HG03457 (cell line): ENCODE measurements around the gene TIMM22.
A peak's percentile ranks its signal among the peaks of the same experiment; 100 is the strongest.
"Not testable (repeated sequence)": the region's sequence is repeated elsewhere in the genome, so short reads cannot be mapped to it uniquely, and the experiment has no call there.

Source experiments
- ATAC-seq: cut with Tn5 transposase; IDR thresholded peaks from one replicate; pipeline ENCODE4 v1.9.1; 2021; ENCODE audit warnings: moderate number of reproducible peaks; ENCODE audit not compliant: unreplicated experiment

Gene TIMM22

DNA sequence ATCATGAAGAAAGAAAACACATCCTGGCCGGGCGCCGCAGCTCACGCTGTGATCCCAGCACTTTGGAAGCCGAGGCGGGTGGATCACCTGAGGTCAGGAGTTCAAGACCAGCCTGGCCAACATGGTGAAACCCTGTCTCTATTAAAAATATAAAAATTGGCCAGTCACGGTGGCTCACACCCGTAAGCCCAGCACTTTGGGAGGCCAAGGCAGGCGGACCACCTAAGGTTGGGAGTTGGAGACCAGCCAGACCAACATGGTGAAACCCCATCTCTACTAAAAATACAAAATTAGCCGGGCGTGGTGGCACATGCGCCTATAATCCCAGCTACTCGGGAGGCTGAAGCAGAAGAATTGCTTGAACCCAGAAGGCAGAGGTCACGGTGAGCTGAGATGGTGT is 25.1 kb upstream of the TIMM22 start:
- ATAC-seq, result not testable (repeated sequence)

DNA sequence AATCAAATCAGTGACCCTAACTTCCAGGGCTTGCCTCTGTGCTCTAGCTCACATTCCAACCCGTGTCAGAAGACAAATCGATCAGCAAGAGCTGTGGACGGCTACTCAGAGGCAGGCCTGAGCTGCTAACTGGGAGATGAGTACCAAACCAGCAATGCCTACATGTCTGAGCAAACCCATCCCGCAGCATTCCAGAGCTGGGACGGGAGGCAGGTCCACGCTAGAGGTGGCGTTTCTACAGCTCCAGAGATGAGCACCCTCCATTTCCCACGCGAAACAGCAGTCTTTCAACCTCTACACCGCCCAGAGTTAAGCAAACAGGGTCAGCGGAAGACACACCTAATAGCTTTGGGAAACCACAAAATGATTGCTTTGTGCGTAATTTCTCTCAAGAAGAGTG is 23.9 kb upstream of the TIMM22 start:
- no peak for ATAC-seq

DNA sequence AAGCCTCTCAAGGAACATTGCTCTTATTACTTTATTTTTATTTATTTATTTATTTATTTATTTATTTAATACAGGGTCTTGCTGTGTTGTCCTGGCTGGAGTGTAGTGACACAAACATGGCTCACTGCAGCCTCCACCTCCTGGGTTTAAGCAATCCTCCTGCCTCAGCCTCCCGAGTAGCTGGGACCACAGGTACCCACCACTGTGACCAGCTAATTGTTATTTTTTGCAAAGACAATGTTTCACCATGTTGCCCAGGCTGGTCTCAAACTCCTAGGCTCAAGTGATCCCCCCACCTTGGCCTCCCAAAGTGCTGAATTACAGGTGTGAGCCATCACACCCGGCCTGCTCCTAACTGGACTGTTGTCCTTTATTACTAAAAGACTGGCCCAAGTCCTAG is 22.2 kb upstream of the TIMM22 start:
- ATAC-seq, result not testable (repeated sequence)

DNA sequence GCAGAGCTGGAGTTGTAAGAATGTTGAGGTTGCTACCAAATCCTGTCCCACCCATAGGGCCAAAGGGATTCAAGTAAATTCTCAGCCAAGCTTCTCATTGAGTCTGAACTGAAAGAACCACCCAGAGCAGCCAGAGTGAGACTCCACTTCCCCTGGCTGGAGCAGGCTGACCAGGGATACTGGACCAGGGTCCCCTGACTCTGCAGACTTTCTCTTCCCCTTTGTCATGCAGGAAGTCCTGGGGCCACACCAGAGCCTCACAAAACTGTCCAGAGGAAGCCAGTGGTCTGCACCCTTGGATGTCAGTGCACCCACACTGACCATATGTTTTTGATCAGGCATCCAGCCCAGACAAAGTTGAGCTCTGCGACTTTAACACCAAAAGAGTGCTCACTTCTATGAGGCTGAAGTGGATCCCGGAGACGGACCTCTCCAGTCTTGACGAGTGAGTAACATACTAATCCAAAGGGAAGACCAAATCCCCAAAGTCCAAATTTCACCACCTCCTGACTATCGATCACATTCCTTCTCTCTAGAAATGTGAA is 21.5 kb upstream of the TIMM22 start:
- no peak for ATAC-seq

DNA sequence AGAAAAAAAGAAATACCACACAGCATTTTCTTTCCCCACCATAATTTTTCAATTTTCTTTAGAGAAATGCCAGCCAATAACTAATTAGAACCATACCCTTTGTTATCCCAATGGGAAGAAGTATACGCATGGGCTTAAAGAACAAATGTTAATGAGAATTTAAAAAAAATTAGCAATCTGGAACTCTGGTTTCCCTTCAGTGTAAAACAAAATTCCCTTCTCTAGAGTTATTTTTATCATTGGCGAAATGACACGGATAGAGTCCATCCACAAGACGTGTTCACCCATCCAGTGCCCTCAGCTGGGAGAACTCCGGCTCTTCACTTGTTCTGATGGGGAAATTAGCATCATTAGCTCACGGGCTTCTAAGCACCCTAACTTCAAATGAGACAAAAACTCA is 20.6 kb upstream of the TIMM22 start:
- no peak for ATAC-seq

DNA sequence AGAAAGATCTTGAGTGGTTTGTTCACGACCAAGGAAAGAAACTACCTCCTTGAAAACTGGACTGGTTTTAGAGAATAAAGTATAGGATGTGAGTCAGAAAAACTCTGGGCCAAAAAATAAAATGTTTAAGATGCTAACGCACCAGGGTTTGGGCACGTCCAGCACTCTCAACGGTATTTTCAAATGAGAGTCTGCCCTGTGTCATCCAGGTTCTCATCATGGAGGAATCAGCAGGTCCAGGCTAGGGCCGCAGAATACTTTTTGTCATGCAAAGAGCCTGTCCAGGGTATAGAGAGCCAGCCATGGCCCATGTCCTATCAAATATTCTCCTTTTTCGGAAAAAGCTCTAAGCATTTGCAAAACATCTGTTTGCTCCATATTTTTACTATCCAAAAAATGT is 19.8 kb upstream of the TIMM22 start:
- no peak for ATAC-seq

DNA sequence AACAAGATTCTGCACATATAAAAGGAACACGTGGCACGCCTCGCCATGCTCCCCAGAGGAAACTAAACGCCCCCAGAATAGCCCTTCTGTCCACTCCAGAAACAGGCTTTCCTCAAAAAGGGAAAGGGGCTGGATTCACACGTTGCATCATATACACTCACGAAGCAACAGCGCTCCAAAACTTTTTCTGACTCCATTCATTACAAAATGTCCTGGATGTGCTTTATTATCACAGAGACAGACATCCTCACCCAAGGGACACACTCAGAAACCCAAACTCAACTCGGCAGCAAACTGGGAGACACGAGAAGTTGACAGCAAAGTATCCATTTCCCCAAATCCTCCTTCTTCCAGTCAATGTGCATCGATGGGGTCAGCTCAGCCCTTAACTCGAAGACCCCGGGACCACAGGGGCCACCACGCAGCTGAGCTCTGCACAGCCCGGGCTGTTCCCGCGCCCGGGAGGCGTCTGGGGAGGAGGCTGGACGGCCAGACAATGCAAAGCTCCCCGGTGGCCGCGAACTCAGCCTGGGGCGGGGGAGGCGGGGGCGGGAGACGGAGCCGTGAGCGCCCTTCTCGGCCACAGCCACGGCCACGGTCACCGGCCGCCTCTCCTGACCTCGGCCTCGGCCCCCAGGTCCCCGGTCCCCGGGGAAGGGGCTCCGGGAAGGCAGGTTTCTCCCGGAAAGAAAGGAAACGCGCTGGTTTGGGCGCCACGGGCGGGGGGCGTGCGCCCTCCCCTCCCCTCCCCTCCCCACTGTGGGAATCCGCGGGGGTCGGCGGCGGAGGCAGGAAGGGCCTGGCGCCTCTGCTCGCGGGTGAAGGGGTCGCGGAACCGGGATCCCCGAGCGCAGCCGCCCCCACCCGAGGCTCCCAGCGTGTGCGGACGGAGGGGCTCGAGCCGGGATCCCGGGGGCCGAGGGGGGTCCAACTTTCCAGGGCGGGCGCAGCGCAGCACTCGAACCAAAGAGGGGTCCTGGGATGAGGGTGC is 18.5 kb upstream of the TIMM22 start:
- no peak for ATAC-seq

DNA sequence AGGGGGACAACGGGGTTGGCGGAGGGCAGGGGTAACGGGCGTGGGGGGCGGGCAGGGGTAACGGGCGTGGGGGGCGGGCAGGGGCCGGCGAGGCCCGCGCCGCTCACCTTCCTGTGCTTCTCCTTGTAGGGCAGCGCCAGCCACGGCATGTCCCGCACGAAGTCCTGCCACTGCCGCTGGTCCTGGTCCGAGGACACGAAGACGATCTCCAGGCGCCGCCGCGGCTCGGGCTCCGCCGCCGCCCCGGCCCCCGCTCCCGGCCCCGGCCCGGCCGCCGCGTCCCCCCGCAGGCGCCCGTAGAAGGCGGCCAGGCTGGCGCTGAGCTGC is 17.8 kb upstream of the TIMM22 start:
- no peak for ATAC-seq

DNA sequence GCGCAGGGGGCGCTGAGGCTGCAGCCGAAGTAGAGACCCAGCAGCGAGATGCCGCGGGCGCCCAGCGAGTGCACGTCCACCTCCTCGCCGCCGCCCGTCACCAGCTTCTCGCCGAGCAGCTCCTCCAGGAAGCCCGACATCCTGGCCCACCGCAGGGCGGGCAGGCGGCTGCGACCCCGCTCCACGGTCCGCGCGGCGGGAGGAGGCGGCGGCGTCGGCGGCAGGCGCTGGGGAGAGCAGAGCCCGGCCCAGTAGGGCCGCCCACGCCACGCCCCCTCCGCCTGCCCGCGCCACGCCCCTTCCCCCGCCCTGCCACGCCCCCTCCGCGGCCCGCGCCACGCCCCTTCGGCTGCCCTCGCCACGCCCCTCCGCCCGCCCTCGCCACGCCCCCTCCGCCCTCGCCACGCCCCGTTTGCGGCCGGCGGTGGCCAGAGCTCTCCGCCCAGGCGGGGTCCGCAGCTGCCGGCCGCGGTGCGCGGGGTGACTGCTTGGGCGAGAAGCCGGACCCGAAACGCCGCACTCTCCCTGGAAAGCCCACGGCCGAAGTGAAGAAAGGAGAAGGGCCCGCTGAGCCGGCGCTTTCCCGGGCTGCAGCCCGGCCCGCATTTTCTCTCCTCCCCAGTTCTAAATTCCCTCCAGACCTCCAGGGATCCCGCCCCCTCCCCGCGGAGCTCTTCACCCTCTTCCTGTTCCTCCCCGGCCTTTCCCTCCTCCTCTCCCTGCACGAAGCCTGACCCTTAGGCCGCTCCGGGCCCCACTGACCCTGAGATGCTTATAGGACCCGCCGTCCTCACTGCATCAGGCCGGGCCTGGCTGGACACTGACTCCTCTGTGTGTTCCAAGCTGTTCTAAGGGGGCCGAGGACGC is 17.2 kb upstream of the TIMM22 start, which contains the start of gene NXN:
NXN (minus strand) TSS at position 238 of the 867 bp plus-strand sequence.
- peak; percentile 44 for ATAC-seq

DNA sequence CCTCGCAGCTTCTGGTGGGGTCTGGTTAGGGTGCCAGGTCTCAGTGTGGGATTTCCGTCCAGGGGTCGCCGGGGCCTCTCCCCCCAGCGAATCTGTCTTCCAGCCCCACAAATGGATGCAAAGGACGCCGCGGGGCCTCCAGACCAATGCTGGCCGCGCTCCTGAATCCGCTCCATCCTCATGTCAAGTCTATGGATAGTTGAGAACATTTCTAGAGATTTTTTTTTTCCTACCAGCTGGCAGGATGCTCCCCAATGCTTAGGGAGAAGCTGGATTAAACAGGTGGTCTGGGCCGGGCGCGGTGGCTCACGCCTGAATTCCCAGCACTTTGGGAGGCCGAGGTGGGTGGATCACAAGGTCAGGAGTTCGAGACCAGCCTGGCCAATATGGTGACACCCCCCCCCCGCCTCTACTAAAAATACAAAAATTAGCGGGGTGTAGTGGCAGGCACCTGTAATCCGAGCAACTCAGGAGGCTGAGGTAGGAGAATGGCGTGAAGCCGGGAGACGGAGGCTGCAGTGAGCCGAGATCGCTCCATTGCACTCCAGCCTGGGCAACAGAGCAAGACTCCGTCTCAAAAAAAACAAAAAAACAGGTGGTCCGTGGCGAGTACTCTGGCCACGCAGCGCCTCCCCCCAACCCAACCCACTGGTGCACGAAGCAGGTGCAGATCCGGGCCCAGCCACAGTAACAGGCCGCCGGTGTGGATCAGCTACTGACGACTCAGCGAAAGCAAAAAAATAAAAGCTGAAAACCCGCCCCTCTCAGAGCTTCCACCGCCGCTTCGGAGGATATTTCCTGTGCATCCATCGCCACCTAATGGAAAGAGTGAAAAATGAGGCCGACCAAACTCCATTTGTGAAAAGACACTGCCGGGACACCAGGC is 16.3 kb upstream of the TIMM22 start:
- no peak for ATAC-seq

DNA sequence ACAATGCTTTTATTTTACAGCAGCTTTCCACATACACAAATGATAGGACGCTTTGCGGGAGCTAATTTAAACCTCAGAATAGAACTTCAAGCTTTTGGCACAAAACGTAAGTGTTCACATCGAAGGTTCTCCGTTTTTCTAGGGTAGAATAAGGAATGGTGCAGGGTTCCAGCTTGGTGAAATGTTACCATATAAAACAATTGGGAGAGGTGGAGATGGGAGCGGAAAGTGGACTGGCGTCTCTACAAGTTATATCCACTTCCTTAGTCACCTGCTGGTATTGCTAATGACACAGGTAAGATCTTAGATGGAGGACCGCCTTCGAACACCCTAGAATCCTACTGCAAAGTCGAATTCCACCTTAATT is 15.7 kb upstream of the TIMM22 start:
- no peak for ATAC-seq

DNA sequence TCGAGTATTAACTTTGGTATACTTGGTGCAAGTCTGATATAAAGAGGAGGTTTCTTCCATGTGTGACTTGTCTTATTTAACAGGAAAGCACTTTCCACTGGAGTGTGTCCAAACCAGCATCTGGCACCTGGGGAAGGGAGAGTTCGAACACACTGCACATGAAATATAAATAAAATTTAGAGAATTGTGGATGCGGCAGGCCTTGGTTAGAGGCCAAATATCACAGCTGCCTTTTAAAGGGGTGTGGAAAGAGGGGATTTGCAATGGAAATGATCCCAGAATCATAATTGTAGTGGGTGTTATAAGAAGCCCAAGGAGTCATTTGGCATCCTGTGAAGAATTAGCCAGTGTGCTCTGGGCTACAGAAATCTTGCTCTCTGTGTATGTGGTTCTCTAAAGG is 13.0 kb upstream of the TIMM22 start:
- no peak for ATAC-seq

DNA sequence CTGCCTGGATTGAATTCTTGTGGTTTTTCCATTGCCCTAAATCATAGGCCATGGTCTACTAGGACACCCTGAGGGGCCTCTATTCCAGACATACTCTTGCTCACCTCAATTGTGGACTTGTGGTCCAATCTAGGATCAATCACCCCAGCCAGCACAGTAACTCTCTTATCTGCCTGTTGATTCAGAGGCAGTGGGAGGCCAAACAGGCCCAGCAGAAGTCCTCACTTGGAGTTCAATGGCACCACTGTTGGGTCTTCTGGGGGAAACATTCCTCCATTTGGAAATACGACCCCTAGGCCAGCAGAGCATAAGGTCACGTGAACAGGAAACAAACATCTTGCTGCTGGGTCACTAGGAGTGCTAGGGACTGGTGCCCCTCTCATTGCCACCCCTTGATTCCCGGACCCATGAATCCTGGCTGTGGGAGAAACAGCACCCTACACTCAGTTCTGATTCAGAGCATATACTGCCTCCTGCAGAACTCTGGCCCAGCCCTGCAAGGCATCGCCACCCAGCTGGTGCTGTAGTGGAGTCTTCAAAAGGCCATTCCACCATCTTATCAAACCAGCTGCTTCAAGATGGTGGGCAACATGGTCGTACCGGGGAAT is 10.5 kb upstream of the TIMM22 start:
- ATAC-seq, result no peak

DNA sequence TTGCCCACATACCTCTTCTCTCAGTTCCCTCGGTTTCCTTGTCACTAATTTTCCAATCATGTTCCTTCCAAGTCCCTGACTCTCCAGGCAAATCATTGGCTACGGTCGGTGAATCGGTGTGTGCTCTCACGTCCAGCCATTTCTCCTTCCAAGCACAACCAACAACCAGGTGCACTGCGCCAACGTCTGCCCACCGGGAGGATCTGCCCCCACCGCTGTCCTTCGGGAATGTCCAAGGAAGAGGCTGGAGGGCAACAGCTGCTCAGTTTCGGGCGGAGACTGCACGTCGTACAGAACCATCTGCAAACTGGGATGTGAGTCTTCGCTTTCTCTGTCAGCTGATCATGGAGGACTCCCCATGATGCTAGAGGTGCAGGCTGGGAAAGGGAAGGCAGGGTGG is 9.0 kb upstream of the TIMM22 start:
- no peak for ATAC-seq

DNA sequence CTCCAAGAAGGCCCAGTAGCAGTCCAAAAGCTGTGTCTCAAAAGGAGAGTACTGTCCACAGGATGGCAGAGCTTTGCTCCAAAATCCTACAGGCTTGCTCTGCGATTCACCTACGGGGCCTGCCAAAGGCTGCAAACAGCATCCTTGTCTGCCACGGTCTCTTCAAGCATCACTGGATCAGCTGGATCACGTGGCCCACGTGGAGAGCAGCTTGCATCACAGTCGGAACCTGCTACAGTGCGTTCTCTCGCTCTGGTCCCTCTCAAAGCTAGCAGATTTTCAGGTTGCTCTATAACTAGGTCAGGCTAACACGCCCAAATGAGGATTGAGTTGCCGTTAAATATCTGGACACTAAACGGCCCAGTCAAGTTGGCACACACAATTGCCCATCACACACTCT is 8.4 kb upstream of the TIMM22 start:
- ATAC-seq, result no peak

DNA sequence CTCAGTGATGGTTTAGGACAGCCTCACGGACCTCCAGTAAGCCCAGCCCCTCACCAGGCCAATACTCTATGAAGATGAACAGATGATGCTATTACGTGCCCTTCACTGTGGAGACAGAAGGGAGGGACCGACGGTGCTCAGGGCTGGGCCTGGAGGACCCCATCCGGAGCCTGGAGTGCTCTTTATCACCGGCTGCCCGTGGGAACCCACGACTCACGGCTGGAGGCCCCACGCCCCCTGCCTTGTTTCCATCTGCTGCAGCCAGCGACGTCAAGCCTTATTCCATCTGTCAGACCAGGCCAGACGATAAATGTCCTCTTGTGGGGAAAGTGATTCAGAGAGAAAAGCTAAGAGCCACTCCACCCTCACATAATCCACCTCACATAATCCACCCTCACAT is 4.0 kb upstream of the TIMM22 start:
- ATAC-seq, result no peak

DNA sequence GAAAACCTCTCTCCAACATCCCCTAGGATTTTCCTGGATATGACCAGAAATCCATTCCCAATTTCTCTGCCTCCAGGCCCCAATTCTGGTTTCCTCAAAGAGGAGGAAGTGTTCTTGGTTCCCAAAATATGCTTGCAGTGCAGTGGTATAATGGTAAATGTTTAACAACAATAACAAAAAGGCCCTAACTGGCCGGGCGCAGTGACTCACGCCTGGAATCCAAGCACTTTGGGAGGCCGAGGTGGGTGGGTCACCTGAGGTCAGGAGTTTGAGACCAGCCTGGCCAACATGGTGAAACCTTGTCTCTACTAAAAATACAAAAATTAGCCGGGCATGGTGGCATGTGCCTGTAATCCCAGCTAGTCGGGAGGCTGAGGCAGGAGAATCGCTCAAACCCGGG is 1.6 kb upstream of the TIMM22 start:
- not testable (repeated sequence) for ATAC-seq

DNA sequence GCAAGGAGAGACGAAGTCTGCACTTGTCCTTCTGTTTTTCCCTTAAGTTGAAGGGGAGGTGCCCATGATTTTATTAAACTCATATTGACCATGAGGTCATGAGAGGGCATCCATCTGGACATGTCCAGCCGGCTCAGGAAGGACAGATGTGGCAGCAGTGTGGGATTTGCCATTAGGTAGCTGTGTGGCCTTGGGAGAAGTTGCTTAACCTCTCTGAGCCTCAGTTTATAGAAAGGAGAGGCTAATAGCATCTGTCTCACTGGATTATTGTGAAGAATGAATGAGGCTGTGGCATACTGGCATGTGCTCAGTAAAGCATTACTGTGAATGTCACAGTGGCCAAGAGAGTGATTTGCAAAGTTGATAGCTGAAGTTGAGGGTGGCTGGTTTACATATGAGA is 1.2 kb downstream of the TIMM22 start:
- no peak for ATAC-seq

DNA sequence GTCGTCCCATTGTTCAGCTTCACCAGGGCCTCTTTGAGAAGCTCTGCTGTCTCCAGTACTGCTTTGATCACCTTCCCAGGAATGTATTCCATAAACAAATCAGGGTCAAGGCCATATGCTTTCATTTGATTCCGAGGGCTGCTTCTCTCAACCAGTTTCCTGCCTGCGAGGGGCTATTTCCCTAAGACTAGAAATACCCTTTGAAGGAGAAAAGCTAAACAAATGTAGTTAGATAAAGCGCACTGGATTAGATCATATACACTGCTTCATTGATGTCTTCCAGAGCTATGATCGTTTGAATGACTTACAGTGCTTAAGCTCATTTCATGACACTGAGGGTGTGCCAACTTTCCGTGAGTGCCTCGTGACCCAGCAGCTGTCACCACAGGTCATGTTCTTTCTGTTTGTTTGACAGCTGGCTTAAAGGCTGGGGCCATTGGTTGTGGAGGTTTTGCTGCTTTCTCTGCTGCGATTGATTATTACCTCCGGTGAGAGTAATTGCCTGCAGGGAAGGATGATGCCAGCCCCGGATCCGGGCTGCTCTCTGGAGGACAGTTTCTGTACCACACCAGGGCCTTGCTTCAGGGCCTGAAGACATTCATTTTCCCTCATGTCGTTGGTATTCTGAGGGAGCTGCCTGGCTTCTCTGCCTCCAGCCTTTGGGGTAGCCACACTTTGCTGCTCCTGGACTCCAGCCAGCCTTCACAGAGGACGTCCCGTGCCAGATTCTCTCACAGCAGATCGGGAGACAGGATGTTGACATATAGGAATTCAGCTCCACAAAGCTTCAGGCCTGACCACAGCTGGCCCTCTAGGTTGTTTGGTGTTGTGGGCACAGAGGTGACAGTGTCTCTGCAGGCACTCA is 3.9 kb downstream of the TIMM22 start:
- ATAC-seq, result no peak
